GM21367 (cell line): ENCODE results near the gene HBA1.
"Not testable (repeated sequence)": the region's sequence is repeated elsewhere in the genome, so short reads cannot be mapped to it uniquely, and the experiment has no call there.

Experiments used
- ATAC-seq: cut with Tn5 transposase; IDR thresholded peaks from one replicate; pipeline ENCODE4 v1.9.1; 2021; ENCODE audit not compliant: unreplicated experiment

The HBA1 gene

DNA sequence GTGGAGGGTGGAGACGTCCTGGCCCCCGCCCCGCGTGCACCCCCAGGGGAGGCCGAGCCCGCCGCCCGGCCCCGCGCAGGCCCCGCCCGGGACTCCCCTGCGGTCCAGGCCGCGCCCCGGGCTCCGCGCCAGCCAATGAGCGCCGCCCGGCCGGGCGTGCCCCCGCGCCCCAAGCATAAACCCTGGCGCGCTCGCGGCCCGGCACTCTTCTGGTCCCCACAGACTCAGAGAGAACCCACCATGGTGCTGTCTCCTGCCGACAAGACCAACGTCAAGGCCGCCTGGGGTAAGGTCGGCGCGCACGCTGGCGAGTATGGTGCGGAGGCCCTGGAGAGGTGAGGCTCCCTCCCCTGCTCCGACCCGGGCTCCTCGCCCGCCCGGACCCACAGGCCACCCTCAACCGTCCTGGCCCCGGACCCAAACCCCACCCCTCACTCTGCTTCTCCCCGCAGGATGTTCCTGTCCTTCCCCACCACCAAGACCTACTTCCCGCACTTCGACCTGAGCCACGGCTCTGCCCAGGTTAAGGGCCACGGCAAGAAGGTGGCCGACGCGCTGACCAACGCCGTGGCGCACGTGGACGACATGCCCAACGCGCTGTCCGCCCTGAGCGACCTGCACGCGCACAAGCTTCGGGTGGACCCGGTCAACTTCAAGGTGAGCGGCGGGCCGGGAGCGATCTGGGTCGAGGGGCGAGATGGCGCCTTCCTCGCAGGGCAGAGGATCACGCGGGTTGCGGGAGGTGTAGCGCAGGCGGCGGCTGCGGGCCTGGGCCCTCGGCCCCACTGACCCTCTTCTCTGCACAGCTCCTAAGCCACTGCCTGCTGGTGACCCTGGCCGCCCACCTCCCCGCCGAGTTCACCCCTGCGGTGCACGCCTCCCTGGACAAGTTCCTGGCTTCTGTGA lies at the start of gene HBA1:
HBA1 (plus strand) TSS at position 204 of the 906 bp plus-strand sequence; CDS start at position 241, 37 bp downstream.
- not testable (repeated sequence) for ATAC-seq

- no peak for ATAC-seq
Observed at GRCh38 chr16:129075-129474, 47.4 kb upstream of the HBA1 start.

- no peak for ATAC-seq
Observed at GRCh38 chr16:130533-131173, 45.8 kb upstream of the HBA1 start.

- ATAC-seq: no peak
Observed at GRCh38 chr16:132120-132519, 44.4 kb upstream of the HBA1 start.

DNA sequence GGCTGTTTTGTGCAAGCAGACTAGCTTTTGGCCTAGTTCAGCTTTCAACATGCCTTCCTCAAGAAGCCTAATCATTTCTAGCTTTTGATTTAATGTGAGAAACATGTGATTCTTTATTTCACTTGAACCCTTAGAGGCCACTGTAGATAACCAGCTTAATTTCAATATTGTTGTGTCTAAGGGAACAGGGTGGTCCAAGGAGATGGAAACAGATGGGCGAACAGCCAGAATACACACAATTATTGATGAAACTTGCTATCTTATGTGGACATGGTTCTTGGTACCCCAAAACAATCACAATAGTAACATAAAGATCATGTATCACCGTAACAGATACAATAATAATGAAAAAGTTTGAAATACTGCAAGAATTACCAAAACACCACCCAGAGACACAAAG lies 42.8 kb upstream of the HBA1 start:
- no peak for ATAC-seq

- ATAC-seq: no peak
Observed at GRCh38 chr16:138049-138417, 38.4 kb upstream of the HBA1 start.

DNA sequence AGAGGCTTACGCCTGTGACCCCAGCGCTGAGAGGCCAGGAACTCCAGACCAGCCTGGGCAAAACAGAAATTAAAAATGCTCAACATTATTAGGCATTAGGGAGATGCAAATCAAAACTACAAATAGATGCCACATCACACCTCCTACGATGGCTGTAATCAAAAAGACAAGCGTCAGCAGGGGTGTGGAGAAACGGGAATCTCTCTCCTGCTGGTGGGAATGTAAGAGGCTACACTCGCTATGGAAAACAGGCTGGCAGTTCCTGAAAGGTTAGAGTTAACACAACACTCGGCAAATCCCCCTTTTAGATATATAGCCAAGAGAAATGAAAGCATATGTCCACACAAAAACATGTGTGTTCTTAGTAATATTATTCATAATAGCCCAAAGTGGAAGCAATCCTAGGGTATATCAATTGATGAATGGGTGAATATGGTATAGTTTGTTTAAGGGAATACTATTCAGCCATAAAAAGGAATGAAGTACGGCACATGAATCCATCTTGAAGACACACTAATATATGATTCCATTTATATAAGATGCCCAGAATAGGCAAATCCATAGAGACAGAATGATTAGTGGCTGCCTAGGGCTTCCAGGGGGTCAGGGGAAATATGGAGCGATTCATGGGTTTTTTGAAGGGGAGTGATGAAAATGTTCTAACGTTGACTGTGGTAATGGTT lies 36.2 kb upstream of the HBA1 start:
- ATAC-seq: no peak

DNA sequence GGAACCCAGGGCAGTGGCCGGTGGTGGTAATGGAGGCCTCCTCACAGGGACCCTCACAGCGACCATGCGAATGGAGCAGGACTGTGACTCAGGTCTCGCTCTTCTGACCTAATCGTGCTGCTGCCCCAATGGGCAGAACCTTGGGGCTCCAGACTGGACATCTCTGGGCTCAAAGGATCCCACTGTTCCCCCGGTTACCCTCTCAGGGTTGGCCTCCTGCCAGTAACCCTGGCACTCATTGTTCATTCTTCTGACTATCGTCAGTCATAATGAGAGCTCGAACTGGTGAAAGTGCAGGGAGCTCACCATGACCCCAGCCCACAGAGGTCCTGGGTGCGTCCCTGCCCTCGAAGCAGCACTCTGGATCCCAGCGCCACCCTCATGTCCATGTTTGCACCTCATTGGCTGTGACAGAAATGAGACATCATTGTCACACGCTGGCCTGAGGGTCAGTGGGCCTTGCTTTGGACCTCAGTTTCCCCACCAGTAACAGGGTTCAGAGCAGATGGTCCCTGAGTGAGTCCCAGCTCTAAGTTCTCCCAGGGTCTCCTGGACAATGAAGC lies 34.0 kb upstream of the HBA1 start:
- ATAC-seq: no peak

- no peak for ATAC-seq
Observed at GRCh38 chr16:143047-143446, 33.4 kb upstream of the HBA1 start.

DNA sequence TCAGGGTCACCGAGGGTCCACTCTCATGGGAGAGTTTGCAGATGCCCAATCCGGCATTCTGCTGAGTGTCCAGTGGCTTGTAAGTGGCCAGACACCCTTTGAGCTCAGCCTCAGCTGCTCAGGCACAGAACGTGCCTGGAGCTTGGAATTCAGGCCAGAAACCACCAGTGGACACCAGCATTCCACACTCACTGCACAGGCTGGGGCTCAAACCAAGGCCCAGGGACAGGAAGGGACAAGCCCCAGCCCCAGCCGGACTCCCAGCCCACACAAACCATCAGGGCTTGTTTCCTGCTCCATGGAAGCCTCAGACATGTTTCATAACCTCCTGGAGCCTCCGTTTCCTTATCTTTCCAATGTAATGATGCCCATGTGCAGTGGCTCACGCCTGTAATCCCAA lies 33.0 kb upstream of the HBA1 start:
- no peak for ATAC-seq

DNA sequence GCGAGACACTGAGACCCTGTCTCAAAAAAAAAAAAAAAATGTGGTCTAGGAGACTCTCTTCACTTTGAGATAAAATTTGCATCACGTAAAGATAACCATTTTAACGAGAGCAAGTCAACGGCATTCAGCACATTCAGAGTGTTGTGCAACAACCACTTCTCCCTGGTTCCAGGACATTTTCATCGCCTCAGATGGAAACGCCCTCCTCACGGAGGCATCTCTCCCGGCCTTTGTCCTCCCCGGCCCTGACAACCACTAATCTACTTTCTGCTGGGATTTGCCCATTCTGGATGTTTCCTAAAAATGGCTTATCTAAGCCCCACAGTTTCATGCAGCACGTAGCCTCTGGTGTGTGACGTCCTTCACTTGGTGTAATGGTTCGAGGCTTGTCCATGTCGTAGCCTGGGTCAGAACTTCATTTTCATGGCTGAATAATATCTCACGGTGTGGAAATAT lies 31.7 kb upstream of the HBA1 start:
- no peak for ATAC-seq

DNA sequence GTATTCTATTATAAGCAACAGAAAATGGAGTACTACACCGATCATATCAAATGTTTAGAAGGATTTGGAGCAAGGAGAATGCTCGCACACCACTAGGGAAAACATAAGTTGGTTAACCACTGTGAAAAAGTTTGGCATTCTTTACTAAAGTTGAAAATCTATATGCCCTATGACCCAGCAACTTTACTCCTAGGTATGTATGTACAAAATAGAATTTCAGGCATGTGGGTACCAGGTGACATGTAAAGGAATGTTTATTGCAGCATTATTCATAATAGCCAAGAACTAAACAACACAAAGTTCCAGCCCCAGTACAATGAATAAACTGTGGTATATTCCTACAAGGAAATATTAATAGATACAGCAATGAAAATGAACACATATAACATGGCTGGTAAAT lies 29.8 kb upstream of the HBA1 start:
- no peak for ATAC-seq

DNA sequence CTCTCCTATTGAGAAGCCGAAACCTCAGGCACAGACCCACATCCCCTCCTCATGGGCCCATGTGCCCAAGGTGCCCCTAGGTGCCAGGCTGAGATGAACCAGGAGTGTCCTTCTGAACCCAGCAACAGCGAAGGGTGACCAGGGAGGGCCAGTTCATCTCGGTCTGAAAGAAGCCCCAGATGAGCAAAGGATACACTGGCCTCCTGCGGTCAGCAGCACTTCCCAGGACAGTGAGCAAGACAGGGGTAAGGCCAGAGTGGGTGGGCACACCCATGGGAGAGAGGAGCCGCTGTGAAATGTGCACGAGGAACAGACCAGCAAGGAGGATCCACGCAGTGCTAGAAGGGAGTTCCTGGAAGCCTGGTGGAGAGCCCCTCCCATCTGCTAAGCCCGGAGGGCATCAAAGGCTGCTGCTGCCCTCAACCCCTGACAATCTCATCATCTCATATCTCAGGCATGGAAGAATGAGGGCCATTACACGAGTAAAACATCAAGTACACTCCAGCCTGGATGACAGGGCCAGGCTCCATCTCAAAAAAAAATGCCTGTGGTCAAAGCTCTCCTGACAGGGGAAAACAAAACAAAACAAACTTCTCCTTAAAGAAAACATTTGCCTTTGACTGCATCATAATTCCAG lies 27.3 kb upstream of the HBA1 start:
- ATAC-seq: no peak

DNA sequence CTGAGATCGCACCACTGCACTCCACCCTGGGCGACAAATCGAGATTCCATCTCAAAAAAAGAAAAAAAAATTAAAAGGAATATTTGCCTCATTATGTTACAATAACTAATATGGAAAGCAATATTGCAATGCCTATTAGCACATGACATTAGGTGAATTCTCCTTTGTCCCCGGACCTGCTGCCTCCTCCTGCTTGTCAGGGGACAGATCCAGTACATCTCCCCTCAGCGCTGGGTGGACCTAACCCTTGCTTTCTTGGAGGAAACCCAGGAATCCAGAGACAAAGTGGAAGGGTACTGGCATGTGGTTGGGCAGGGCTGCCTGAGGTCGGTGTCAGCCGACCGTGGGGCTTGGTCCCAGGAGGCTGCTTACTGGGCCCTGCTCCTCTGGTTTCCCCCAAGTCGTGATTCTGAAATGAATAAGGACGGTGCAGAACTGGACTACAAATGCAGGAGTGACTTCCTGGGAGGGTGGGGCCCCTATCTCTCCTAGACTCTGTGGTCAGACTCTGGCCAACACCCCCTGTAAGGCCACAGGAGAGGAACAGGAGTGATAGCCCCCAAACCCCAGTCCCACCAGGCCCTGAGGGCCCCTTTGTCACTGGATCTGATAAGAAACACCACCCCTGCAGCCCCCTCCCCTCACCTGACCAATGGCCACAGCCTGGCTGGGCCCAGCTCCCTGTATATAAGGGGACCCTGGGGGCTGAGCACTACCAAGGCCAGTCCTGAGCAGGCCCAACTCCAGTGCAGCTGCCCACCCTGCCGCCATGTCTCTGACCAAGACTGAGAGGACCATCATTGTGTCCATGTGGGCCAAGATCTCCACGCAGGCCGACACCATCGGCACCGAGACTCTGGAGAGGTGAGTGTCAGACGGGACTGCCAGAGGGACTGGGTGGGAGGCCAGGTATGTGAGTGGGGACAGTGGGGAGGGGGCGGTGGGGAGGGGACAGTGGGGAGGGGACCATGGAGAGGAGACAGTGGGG lies 24.0 kb upstream of the HBA1 start, which contains the start of gene HBZ:
HBZ (plus strand) TSS at position 504 of the 988 bp plus-strand sequence; CDS start at position 770, 266 bp downstream.
- no peak for ATAC-seq

- not testable (repeated sequence) for ATAC-seq
Observed at GRCh38 chr16:153129-153521, 23.4 kb upstream of the HBA1 start.

GRCh38 chr16:153550-154216 lies 22.8 kb upstream of the HBA1 start:
- ATAC-seq: not testable (repeated sequence)

GRCh38 chr16:154217-155030 lies 22.1 kb upstream of the HBA1 start:
- ATAC-seq: no peak

DNA sequence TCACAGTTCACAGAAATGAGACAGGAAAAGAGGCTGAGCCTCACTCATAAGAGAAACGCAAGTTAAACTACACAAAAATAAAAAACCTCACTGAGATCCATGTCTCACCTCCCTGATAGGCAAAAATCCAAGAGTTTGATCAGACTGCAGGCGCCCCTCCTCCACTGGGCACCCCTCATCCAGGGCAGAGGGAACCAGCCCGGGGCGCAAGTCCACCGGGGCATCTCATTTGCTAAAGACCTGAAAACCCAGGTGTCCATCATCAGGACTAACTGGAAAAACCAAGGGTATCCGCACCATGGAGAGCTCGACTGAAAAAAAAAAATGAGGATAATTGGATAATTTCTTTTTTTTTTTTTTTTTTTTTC lies 21.5 kb upstream of the HBA1 start:
- no peak for ATAC-seq
